CD4-positive, alpha-beta T cell treated with Interleukin-10 for 1 hour (primary cell): ENCODE results near the gene TCFL5.
"Not testable (repeated sequence)": the region's sequence is repeated elsewhere in the genome, so short reads cannot be mapped to it uniquely, and the experiment has no call there.

Experiments
- DNase-seq: peaks from one replicate; pipeline ENCODE4 v3.0.0-alpha.2; 2020

Gene TCFL5

DNA sequence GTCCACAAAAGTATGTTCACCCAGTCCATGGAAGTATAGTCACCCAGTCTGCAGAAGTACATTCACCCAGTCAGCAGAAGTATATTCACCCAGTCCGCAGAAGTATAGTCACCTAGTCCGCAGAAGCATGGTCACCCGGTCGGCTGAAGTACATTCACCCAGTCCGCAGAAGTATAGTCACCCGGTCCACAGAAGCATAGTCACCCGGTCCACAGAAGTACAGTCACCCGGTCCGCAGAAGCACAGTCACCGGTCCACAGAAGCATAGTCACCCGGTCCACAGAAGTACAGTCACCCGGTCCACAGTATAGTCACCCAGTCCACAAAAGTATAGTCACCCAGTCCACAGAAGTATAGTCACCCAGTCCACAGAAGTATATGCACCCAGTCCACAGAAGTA is 8.8 kb downstream of the TCFL5 start:
- DNase-seq, result no peak

- no peak for DNase-seq
These were observed 9.4 kb downstream of the TCFL5 start for GRCh38 chr20:62852196-62852595.

DNA sequence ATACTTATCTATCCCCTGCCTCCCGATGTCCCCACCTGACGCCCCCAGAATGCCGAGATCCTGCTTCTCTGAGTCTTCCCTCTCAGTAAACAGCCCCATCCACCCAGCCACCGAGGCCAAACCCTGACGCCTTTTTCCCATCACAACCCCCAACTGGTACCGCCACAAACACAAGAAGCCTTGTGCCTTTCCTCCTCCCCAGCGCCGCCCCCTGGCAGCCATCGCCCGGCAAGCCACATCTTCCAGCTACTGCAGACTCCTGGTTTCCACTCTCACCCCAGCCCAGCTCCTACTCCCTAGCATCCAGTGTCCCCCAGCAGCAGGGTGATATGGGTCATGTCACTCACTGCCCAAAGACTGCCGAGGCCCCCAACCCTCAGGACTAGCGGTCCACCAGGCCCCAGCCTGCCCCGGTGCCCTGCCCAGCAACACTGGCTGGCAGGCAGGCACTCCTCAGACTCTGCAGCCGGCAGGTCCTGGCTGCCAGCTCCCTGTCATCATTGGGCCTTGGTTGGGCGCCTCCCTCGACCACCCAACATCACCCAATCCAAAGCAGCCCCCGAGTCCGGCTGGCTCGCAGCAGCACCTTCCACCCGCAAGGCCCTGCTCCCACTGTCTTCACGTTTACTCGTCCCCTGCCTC is 11.2 kb downstream of the TCFL5 start:
- no peak for DNase-seq

GRCh38 chr20:62849431-62849830 is 12.2 kb downstream of the TCFL5 start:
- no peak for DNase-seq

GRCh38 chr20:62848917-62849316 is 12.7 kb downstream of the TCFL5 start:
- not testable (repeated sequence) for DNase-seq

DNA sequence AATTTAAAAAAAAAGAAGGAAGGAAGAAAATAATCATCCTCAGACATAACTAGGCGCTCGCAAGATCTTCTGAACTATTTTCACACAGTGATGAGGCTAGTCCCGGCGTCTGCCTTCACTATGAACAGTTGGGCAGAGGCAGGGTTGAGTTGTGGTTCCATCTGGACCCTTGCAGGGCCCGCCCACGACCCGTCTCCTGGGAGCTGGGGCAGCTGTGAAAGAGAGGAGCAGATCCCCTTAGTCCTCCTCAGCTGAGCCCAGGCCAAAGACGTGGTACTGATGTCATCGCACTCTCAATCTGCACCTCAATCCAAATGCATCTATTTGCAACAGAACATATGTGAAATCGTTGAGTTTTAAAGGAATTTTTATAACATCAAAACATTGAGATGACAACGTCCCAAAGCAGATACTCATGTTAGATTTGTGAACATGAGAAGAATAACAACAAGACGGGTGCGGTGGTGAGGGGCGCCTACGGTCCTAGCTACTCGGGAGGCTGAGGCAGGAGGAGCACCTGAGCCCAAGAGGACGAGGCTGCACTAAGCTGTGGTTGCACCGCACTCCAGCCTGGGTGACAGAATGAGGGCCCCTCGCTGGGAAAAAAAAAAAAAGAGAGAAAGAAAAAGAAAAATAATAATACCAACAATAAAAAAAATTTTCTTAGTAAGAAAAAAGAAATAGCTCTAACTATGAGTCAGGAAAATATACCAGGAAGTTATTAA is 15.3 kb downstream of the TCFL5 start:
- no peak for DNase-seq

GRCh38 chr20:62845416-62846160 is 16.0 kb downstream of the TCFL5 start:
- DNase-seq, result no peak

DNA sequence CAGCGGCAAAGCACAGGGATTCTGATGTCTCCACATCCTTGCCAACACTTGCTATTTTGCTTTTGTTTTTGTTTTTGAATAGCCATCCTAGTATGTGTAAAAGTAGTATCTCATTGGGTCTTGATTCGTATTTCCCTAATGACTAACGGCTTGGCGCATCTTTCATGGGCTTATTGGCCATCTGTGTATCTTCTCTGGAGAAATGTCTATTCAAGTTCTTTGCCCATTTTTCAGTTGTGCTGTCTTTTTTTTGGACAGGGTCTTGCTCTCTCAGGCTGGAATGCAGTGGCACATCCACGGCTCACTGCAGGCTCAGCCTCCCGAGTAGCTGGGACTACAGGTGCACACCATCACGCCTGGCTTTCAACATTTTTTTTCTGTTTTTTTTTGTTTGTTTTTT is 17.4 kb downstream of the TCFL5 start:
- no peak for DNase-seq

GRCh38 chr20:62843656-62844055 is 18.0 kb downstream of the TCFL5 start:
- no peak for DNase-seq

GRCh38 chr20:62841705-62842212 is 19.9 kb downstream of the TCFL5 start:
- no peak for DNase-seq

DNA sequence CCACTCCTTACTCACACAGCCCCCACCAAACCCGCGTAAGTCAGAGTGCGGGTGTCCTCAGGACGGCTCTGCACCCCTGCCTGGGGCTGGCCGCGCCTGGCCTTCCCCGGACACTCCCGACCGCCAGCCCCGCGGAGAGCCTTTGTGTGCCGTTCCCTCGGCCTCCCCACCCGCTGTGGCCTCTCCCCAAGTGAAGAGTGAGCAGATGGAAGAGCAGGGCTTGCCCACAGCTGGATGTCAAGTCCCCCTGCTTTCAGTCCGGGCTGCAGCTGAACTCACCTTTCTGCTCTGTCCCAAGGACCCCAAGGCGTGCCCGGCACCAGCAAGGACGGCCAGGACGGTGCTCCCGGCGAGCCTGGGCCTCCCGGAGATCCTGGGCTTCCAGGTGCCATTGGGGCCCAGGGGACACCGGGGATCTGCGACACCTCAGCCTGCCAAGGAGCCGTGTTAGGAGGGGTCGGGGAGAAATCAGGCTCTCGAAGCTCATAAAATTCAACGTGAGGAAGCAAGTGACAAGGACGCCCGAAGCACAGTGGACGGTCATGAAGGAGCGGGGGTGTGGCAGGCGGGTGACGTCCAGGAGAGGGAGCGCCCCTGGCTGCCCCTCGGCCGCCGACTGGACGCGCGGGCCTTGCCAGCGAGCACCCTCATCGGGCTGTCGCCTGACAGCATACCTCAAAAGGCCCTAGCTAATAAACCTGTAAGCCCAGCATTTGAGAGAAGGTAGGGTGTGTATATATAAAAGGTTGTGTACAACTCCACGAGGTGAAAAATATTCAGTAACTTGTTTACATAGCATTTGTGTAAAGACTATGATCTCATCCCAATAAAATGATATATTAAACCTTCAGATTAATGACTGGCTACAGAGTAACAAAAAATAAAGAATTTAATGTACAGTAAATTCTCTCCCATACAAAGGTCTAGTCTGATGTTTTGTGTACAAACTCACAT is 21.1 kb downstream of the TCFL5 start:
- no peak for DNase-seq

GRCh38 chr20:62839816-62840215 is 21.8 kb downstream of the TCFL5 start:
- DNase-seq, result no peak

GRCh38 chr20:62839261-62839660 is 22.4 kb downstream of the TCFL5 start:
- DNase-seq, result no peak

DNA sequence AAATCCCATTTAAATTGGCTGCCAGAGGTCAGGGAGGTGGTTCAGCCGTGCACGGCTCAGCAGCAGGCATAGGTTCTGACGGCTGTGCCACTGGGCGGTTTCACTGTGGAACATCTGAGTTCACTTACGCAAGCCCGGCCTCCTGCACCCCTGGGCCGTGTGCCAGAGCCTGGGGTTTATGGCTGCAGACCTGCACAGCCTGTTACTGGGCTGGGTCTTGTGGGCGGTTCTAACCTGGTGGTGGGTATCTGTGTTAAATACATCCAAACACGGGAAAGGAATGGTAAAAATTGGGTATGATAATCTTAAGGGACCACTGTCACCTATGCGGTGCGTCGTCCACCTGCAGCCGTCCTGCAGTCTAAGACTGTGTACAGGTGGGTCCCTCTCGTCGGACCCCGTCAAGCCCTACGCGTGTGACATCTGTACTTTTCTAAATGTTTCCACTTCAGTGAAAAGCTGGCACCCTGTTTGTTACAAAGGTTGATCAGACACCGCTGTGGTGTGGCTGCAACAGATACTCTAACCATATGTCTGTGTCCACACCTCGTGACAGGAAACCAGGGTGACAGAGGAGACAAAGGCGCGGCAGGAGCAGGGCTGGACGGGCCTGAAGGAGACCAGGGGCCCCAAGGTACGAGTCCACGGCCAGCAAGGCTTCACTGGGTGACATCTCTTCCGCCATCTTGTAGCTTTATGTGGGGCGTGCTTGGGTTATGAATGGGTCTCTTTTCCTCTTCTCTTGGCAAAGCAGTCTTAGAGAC is 23.3 kb downstream of the TCFL5 start:
- no peak for DNase-seq

GRCh38 chr20:62837790-62838127 is 23.9 kb downstream of the TCFL5 start:
- no peak for DNase-seq

DNA sequence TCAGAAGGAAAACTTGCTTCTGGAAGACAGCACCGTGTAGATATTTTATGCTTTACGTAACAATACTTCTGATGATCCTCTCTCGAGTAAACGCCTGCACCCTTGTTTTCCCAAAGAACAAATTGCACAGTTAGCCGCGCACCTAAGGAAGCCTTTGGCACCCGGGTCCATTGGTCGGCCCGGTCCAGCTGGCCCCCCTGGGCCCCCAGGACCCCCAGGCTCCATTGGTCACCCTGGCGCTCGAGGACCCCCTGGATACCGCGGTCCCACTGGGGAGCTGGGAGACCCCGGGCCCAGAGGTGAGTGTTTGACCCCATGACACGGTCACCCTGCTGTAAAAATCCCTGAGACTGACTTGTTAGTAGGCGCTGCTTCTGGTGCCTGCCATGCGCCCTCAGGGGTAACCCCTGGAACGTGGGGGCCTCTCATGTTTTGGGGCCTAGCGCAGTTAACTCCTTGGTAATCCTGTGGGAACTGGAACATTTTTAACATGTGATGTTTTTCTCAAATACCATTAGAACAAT is 24.6 kb downstream of the TCFL5 start:
- no peak for DNase-seq

- DNase-seq, result no peak
These were observed 25.4 kb downstream of the TCFL5 start for GRCh38 chr20:62835931-62836861.

GRCh38 chr20:62834967-62835730 is 26.5 kb downstream of the TCFL5 start:
- DNase-seq, result no peak

GRCh38 chr20:62832951-62833391 is 28.7 kb downstream of the TCFL5 start:
- DNase-seq, result no peak
